Measurements from ENCODE around the gene PRG2.

Gene PRG2

DNA sequence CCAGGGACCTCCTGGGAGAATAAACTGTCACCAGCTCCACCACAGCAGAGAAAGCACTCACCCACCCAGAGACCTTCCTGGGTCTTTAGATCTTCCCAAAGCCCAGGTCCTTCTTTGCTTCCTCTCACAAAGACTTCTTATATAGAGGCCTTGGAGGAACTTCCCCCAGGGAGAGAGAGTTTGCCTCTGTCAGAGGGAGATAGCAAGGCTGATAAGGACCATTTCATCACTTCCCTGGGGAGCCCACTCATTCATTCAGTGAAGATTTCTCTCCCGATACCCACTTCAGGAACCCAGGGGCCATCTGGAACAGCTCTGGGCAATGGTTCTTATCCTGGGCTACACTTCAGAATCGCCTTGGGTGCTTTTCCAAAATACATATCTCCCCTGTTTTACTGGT is at the start of gene PRG2:
TSS of gene PRG2 (minus strand) at position 116 of the 400 bp plus-strand sequence. CDS start 706 bp downstream, outside the sequence.
- DNase-seq: no peak

- no peak for DNase-seq
Observed at GRCh38 chr11:57439786-57440185, 49.3 kb upstream of the PRG2 start.

DNA sequence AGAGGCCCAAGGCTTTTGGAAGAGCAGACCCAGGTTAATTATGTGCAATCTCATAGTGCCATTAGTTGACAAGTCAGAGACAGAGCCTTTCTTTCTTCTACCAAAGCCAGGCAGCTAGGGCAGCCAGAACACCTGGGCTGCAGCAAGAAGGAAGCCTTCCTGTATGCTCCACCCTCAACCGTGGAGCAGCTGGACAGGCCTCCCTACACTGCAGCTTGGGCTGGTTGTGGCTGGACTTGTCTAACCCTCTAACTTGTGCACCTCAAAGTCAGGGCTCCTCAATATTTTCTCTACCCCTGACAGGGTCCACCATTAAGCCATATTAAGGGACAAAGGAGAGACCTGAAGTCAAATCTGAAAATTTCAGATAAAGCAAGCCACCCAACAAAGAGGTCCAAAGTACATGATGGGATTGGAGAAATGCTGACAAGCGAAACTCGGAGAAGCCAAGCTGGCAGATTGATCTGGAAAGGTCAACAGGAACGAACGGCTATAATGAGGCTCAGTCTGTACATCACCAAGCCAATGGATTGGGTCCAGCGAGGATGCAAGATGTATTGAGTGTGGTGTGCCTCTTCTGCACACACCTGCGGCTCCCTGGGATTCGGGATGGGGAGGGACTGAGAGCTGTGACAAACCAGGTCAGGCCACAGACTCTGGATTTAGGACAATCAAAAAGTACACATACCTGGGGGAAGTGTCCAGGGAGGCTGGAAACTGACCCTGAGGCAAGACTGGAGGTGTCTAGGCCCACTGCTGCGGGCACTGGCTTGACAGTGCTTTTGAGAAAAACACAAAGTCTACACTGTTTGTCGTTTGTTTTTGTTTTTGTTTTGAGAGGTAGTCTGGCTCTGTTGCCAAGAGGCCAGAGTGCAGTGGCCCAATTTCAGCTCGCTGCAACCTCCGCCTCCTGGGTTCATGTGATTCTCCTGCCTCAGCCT is 48.2 kb upstream of the PRG2 start:
- no peak for DNase-seq

- DNase-seq: no peak
Observed at GRCh38 chr11:57436031-57436430, 45.6 kb upstream of the PRG2 start.

- no peak for DNase-seq
Observed at GRCh38 chr11:57434640-57435546, 44.4 kb upstream of the PRG2 start.

GRCh38 chr11:57432714-57433163 is 42.3 kb upstream of the PRG2 start:
- no peak for DNase-seq

DNA sequence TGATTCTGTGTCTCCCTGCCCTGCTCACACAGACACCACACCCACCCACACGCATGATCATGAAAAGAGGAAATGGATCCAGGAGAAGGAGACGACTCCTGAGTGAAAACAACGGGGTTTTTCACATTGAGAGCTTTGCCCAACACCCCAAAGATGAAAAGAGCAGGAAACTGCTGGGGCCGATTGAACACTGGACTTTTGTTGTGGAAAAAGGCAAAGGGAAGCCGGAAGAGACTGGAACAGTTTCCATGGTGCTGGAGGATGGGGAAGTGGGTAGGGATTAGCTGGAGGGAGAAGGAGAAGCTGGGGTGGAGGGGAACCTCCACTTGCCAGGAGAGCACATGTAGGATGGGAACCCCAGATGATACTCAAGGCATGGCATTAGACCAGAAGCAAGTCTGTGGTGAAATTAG is 41.7 kb upstream of the PRG2 start:
- no peak for DNase-seq

- no peak for DNase-seq
Observed at GRCh38 chr11:57430952-57431351, 40.5 kb upstream of the PRG2 start.

DNA sequence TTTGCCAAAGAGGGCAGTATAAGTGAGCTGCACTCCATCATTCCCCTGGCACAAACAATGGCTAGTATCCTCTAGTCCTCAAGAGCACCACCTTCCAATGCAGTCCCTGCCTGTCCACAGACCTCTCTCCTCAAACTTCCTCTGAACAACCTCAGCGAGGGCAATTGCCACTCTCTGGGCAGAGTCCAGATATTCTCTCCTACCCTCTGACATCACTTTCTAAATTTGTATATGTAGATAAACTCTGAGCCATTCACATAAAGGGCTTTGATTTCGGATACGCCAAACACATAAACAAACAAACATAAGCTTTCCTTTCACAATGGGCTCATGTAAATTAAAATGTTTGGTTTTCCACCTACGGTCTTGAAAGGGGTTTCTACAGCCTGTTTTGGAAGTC is 39.5 kb upstream of the PRG2 start:
- DNase-seq: no peak

DNA sequence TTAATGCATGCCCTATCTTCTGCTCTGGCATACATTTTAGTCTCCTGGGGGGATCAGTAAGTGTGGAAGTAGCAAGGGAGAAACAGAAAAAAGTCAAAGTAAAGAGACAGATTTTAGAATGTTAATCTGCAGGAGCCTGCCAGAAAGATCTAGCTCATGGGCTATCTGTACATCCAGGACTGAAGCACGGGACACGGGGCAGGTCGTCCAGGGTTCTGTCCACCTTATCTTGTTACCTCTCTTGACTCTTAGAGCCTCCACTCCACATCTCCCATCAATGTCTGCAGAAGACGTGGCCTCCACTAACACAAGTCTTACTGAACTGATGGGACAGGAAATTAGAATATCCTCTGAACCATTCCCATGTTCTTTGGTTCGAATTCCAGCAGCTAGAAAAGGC is 38.2 kb upstream of the PRG2 start:
- DNase-seq: no peak

DNA sequence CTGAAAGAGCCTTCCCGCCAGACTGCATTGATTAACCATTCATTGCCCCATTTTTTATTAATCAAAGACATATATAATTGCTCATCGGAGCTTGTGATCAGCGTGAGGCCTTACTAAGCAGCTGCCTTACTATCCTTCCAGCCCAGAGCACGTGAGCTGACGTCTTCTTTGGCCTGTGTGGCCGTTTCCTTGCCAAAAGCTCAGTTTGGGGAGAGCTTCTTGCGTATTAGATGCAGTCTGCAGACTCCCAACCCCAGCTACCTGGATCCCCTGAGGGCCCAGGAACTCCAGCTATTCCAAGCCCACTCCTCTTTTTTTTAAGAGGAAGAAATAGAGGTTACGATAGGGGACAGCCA is 37.3 kb upstream of the PRG2 start:
- no peak for DNase-seq

DNA sequence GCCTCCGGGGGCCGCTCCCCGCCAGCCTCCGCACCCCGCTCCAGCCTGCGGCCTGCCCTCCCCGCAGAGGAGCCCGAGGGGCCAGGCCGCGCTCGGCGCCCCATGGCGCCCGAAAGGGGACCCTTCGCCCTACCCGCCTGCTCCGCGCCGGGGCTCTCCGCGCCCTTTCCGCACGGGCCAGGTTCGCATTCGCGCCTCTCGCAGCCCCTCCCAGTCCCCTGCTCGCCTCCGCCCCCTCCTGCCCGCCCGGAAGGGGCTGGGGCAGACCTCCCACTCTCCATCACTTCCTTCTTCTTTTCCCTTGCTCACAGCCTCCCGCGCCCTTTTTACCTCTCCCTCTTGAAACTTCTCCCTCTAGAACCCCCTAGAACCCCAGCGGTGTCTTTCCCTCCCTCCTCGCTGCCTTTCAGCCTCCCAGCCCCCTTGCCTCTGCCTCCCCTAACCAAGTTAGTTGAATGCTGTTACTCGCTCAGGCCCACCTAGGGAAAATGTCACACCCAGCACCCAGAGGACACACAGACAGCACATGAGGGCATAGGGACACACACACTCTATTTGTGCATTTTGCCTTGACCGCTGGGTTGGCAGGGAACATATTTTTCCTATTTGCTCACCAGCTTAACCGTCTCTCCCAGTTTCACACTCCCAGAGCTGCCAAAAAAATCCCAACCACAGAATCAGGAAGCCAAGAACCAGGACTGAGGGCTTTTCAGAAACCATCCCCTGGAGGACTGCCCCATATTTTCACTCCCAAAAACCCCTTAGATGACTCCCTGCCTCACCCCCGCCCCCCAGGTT is 36.7 kb upstream of the PRG2 start, which contains the start of gene SLC43A3:
TSS of gene SLC43A3 (minus strand) at position 193 of the 798 bp plus-strand sequence. CDS start 949 bp downstream, outside the sequence.
- peak; percentile 13 to 39 for DNase-seq

DNA sequence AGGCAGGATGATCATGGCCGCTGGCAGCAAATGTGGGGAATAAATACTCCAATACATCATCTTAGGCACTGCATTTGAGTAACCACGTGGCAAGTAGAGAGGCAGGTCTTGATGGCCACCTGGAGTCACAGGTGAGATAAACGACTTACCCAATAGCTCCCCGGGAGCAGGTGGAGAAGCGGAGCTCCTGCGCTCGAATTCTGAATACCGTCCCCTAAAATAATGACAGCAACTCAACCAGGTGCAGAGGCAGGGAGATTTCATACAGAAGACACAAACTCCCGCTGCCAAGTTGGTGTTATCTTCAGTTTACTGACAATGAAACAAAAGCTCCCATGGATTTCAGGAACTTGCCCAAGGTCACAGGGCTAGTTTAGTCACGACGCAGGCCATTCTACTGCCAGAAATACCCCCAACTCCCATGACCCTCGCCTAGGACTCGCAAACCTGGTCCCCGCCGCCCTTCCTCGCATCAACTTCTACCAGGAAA is 36.0 kb upstream of the PRG2 start:
- DNase-seq: no peak

DNA sequence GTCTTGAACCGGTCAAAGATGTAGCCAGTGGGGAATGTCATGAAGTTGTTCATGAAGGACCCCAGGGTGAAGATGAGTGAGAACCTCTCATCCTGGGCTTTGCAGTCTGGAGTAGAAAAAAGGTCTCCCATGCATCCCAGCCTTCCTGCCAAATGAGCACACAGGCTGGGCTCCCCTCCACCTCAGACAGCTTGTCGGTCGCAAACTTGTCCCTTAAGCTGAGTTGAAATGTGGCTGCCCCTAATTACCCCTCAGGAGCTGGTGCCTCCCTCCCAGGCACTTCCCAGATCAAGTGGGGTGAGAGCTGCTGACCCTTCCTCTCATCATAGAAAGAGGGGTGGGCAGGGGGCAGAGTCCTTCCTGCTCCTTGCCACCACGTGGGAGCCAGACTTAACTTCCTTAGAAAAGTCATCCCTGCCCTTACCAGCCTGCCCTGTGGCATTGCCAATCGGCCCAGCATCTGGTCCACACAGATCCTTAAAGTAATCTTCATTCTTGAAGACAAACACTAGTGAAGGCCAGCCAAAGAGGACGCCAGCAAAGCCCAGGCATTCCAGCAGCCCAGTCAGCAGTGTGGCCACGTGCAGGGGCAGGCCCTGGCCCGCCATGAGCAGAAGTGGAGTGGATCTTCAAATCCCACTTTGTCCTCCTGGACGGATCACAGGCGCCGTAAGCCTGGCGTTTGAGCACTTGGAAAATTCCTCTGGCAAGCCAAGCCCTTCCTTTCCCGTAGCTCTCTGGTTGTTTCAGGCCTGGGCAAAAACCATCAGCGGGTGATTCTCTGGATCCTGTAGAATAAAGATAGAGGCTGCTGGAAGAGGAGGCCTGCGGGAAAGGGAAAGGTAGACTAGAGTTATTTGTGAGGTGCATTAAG is 35.4 kb upstream of the PRG2 start:
- DNase-seq: no peak

GRCh38 chr11:57424792-57425564 is 34.5 kb upstream of the PRG2 start:
- DNase-seq: no peak

DNA sequence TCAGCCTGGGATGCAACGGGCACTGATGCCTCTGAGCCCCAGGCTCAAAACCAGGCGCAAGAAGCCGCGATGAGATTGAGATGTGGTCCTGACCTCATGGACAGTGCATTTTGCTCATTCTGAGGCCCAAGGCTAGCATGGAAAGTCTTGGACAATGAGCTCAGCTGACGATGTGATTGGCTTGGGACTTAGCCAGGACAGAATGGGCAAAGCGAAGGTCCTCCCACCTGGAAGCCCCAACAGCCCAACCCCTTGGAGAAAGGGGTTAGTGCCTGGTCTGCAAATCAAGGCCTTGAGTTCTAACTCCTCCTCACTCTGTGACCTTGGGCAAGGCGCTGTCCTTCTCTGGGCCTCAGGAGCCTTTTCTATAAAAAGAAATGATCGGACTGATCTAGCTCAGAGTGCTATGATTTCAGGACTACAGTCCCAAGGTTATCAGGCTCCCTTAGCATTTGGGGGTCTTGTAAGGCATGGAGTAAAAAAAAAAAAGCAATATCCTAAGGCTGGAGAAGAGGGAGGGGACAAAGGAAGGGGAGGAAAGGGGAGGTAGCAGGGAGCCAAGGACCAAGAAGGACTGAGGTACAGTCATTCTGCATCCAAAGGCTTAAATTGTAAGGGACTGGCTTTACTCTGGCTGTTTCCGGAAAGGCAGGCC is 33.8 kb upstream of the PRG2 start:
- no peak for DNase-seq

GRCh38 chr11:57422669-57423068 is 32.2 kb upstream of the PRG2 start:
- no peak for DNase-seq

DNA sequence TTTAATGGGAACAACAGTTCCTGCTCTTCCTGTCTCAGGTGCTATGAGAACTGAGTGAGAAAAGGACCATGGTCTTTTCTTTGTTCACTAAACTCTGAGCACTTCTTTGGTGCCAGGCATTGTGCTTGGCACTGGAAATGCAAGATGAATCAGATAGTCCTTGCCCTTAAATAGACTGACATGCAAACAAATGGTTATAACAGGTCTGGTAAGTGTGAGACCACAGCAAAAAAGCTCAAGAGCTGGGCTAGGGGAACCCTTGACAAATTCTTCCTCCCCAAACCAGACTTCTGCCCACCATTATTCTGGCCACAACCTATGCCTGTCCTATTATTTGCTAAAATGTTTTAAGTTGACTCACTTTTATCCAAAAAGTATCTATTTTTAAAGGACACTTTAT is 31.4 kb upstream of the PRG2 start:
- DNase-seq: no peak

DNA sequence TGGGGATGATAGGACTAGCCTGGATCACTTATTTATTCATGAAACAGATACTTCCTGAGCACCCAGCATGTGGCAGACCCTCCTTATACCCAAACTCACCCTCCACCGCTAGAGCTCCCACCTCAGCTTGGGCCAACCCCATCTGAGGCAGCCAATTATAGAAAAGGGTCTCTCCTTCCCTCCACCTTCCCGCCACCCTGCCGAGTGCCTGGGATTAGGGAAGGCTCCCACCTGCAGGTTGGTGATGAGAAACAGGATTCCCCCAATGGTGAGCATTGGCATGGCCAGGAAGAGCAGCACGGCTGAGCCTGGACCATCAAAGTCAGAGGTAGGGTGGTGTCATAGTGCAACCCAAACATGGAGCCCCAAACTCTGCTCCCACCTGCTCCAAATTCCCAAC is 30.6 kb upstream of the PRG2 start:
- DNase-seq: no peak

DNA sequence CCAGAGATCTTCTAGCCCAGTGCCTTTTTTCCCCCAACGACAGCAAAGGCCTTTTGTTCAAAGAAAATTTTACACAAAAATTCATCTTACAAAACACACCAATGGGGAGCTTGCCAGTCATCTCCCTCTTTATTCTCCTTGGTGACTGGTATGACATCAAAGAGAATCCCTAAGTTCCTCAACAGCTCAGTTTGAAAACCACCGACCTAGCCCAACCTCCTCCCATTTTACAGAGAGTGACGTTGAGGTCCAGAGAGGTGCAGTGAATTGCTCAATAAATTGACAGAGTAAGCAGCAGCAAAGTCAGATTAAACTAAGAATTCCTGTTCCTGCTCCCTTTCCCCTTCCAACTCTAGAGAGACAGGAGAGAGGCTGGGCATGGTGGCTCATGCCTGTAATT is 28.7 kb upstream of the PRG2 start:
- DNase-seq: no peak

Measured in NCI-H1930 (cell line).